Neural cell (in vitro differentiated cells): Measurements from ENCODE around the gene GABRB2.

ENCODE experiments used
- CTCF ChIP-seq: fragments of 450-650 bp; IDR thresholded peaks from 2 replicates; pipeline ENCODE4 v1.5.1; 2014; ENCODE audit warnings: antibody characterized with exemption, mild to moderate bottlenecking, moderate library complexity; ENCODE audit not compliant: poor library complexity, severe bottlenecking
- EP300 ChIP-seq: fragments of 450-650 bp; conservative IDR thresholded peaks from 2 replicates; pipeline ENCODE4 v1.6.1; 2014; ENCODE audit warnings: antibody characterized with exemption, mild to moderate bottlenecking, moderate library complexity; ENCODE audit not compliant: poor library complexity, severe bottlenecking
- EZH2 ChIP-seq: fragments of 200-600, 300-800 bp; shearing (Covaris generic), sonication (generic); IDR thresholded peaks from 2 replicates; pipeline ENCODE4 v1.6.1; 2014; ENCODE audit warnings: antibody characterized with exemption, low read length, borderline replicate concordance, mild to moderate bottlenecking; ENCODE audit not compliant: insufficient read depth, poor library complexity, severe bottlenecking
- MXI1 ChIP-seq: fragments of 450-650 bp; conservative IDR thresholded peaks from 2 replicates; pipeline ENCODE4 v1.6.1; 2014; ENCODE audit warnings: antibody characterized with exemption, mild to moderate bottlenecking; ENCODE audit not compliant: poor library complexity, severe bottlenecking
- POLR2AphosphoS5 ChIP-seq: IDR thresholded peaks from 2 replicates; pipeline ENCODE4 v1.6.1; 2012
- RAD21 ChIP-seq: fragments of 450-650 bp; conservative IDR thresholded peaks from 2 replicates; pipeline ENCODE4 v1.6.1; 2014; ENCODE audit warnings: antibody characterized with exemption, mild to moderate bottlenecking, moderate library complexity
- SMC3 ChIP-seq: fragments of 450-650 bp; conservative IDR thresholded peaks from 2 replicates; pipeline ENCODE4 v1.6.1; 2014; ENCODE audit warnings: antibody characterized with exemption, mild to moderate bottlenecking, moderate library complexity; ENCODE audit not compliant: poor library complexity

- TF ChIP-seq CTCF (no peak), POLR2AphosphoS5 (no peak), MXI1 (no peak), SMC3 (no peak), RAD21 (no peak), EZH2 (no peak), EP300 (no peak)
Observed at GRCh38 chr5:161373345-161373707, 173.2 kb downstream of the GABRB2 start.
